ENCODE results near the gene MAN1C1.

MAN1C1 gene

DNA sequence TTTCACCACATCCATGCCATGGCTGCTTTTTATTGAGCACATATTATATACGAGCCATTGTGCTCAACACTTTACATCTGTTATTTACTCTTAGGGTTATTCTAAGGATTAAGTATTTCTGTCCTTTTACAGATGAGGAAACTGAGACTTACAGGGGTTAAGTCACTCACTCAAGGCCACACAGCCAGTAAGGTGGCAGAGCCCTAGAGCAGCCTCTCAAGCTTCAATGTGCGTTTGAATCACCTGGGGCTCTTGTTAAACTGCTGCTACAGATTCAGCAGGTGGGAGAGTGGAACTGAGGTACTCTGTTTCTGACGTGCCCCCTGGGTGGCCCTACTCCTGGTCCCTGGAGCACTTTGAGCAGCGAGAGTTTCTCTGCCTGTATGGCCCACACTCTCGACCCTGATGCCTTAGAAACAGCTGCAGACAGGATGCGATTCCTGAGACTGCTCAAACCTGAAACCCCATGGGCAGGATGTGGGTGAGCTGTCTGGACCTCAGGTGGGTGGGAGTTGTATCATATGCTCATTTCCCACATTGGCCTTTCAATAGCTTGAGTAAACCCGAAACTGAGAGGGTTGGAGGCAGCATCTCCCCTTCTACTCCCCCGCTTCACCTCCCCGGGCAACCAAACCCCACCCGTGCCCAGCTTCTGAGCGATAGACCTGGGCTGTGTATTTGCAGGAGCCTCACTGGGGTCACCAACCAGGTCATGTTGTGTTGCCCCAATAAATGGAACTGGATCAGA, 59.3 kb downstream of the MAN1C1 start:
- H3K27ac ChIP-seq = no peak overlapping the region
- no peak for DNase-seq (ENCODE audit: low spot score)
- CTCF ChIA-PET = interaction anchor here (0.6 kb wide), 1 partner anchor 17 kb away, joined by 3 read pairs; no protein-coding TSS in a partner anchor
- POLR2A ChIA-PET (ENCODE audit: low non-redundant PET) = interaction anchor here (0.6 kb wide), 1 partner anchor 842 kb away, joined by 3 read pairs; no protein-coding TSS in a partner anchor
- TF ChIP-seq, protein P1, sequence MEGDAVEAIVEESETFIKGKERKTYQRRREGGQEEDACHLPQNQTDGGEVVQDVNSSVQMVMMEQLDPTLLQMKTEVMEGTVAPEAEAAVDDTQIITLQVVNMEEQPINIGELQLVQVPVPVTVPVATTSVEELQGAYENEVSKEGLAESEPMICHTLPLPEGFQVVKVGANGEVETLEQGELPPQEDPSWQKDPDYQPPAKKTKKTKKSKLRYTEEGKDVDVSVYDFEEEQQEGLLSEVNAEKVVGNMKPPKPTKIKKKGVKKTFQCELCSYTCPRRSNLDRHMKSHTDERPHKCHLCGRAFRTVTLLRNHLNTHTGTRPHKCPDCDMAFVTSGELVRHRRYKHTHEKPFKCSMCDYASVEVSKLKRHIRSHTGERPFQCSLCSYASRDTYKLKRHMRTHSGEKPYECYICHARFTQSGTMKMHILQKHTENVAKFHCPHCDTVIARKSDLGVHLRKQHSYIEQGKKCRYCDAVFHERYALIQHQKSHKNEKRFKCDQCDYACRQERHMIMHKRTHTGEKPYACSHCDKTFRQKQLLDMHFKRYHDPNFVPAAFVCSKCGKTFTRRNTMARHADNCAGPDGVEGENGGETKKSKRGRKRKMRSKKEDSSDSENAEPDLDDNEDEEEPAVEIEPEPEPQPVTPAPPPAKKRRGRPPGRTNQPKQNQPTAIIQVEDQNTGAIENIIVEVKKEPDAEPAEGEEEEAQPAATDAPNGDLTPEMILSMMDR (conservative IDR thresholded peaks at IDR 0.05; ENCODE audit: low read depth) = no peak

DNA sequence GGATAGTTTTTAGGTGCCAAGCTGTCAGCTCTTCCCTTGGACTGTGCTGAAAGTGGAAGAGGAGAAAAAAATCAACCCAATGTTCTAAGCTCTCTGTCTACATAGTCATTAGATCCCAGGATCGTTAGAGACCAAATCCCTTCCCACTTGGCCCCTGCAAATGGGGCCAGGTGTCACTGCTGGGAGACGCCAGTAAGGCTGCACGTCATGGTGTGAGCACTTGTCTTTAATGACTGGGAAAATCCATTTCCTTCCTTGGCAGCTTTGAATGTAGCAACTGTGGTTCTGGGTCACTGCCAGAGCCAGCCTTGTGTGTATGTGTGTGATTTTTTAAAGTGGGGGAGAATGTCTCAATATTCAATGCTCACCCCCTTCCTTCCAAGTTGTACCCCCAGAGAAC, 59.9 kb downstream of the MAN1C1 start:
- POLR2A ChIA-PET (ENCODE audit: low non-redundant PET) = interaction anchor here (0.6 kb wide), 1 partner anchor 841 kb away, joined by 3 read pairs; no protein-coding TSS in a partner anchor
- no peak for DNase-seq (ENCODE audit: low spot score)

DNA sequence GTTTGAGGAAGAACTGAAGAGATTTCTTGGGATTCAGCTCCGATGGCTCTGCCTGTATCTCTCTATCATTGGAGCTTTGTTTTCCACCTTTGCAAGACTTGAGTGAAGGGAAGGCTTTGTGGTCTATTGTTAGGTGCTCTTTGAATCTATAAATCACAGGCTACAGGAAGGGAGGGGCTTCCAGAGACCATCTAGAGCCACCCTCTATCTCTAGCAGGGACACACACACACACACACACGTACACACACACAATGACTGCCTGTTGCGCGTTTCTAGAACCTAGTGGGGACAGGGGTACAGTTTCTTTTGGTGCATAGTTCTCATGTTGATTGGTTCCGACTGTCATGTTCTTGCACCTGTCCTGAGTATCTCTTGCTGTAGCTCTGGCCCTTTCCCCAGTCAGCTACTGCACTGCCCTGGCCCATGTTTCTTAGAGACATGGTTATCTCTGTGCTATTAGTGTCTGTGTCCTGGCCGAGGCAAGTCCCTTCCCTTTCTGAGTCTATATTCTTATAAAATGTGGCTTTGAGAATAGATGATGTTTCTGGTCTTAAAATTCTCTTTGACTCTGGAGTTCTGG, 60.7 kb downstream of the MAN1C1 start:
- DNase-seq (ENCODE audit: low spot score) = no peak
- CTCF ChIA-PET = interaction anchor here (0.6 to 0.7 kb wide), 2 partner anchors 262 to 339 kb away, joined by 3 to 4 read pairs; no protein-coding TSS in a partner anchor
- TF ChIP-seq, protein P1 (conservative IDR thresholded peaks at IDR 0.05; ENCODE audit: low read depth) = no peak
- no peak overlapping the region for H3K27ac ChIP-seq
- POLR2A ChIA-PET (ENCODE audit: low non-redundant PET) = no interaction called here

More for the DNA sequence above, 59.9 kb downstream of the MAN1C1 start:
- no peak overlapping the region for H3K27ac ChIP-seq
- CTCF ChIA-PET = interaction anchor here (0.6 to 0.7 kb wide), 3 partner anchors 17 to 340 kb away, joined by 3 to 4 read pairs (median 3); no protein-coding TSS in a partner anchor
- TF ChIP-seq, protein P1 (conservative IDR thresholded peaks at IDR 0.05; ENCODE audit: low read depth) = no peak

DNA sequence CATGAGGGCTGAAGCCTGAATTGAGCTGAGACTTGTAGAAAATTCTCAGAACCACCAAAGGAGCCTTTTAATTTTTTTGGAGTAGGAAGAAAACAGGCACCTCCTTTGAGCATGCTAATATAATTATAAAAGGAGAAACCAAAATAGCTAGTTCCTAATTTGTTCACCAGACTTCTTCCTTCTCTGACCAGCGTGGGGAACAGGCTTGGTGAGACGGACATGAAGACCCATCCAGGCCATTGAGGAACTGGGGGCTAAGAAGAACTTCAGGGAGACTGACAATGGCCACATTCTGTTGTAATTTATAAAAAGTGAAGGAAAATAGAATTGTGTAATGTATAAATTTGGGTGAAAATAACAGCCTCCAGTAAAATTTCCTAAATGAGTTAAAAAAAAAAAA, 62.6 kb downstream of the MAN1C1 start:
- CTCF ChIA-PET = no interaction called here
- TF ChIP-seq, protein P1 (conservative IDR thresholded peaks at IDR 0.05; ENCODE audit: low read depth) = no peak
- POLR2A ChIA-PET (ENCODE audit: low non-redundant PET) = no interaction called here
- DNase-seq (ENCODE audit: low spot score) = no peak
- no peak overlapping the region for H3K27ac ChIP-seq

DNA sequence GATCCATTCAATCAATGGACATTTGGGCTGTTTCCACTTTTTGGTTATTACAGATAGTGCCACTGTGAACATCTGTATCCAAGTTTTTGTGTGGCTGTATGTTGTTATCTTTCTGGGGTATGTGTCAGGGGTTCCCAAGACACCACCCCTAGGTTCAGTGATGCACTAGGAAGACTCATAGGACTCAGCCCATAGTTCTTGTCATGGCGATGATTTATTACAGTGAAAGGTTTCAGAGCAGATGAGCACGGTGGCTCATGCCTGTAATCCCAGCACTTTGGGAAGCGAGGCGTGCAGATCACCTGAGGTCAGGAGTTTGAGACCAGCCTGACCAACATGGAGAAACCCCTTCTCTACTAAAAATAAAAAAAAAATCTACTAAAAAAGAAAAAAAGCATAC, 64.1 kb downstream of the MAN1C1 start:
- TF ChIP-seq, protein P1 (conservative IDR thresholded peaks at IDR 0.05; ENCODE audit: low read depth) = no peak

DNA sequence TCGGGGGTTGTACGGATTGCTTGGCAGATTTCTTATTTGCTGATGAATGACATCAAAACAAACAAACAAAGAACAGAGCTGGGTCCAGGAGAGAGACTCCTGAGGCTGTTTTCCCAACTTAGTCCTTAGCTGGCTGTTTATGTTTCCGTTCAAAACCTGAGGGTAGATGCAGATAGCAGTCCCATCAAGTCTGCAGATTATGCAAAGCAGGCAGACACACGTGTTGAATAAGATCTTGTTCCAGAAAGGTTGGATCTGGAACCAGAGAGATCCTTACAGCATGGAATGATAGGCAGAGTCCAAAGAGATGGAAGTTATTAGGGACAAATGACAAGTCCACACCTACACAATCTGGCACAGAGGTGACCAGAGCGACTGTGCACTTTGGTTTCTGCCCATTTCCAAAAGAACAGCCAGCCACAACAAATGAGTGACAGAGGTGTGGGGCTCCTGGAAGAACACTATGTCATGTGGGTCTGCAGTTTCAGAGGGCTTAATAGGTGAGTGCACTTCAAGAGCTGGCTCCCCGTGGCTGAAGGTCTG, 65.5 kb downstream of the MAN1C1 start:
- H3K27ac ChIP-seq = no peak overlapping the region
- no peak for DNase-seq (ENCODE audit: low spot score)
- TF ChIP-seq, protein P1 (conservative IDR thresholded peaks at IDR 0.05; ENCODE audit: low read depth) = no peak
- POLR2A ChIA-PET (ENCODE audit: low non-redundant PET) = no interaction called here
- CTCF ChIA-PET = no interaction called here

More for the DNA sequence above, 64.1 kb downstream of the MAN1C1 start:
- ChIA-PET POLR2A (ENCODE audit: low non-redundant PET) (no interaction called here), CTCF (no interaction called here)
- DNase-seq (ENCODE audit: low spot score) = no peak
- H3K27ac ChIP-seq = no peak overlapping the region

Measured in RWPE1 (cell line).